ENCODE data around the gene FN3K.

DNA sequence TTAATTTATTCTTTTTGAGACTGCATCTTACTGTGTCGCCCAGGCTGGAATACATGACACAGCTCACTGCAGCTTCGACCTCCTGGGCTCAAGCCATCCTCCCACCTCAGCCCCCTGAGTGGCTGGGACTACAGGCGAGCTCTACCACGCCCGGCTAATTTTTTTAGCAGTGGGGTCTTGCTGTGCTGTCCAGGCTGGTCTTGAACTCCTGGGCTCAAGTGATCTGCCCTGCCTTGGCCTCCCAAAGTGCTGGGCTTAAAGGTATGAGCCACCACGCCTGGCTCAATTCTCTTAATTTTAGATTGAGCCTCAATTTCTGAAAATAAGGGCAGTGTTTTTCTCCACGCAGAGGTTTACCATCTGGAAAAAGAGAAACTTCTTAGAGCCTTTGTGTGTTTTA is 63.3 kb downstream of the FN3K start:
- TF ChIP-seq, protein P1, sequence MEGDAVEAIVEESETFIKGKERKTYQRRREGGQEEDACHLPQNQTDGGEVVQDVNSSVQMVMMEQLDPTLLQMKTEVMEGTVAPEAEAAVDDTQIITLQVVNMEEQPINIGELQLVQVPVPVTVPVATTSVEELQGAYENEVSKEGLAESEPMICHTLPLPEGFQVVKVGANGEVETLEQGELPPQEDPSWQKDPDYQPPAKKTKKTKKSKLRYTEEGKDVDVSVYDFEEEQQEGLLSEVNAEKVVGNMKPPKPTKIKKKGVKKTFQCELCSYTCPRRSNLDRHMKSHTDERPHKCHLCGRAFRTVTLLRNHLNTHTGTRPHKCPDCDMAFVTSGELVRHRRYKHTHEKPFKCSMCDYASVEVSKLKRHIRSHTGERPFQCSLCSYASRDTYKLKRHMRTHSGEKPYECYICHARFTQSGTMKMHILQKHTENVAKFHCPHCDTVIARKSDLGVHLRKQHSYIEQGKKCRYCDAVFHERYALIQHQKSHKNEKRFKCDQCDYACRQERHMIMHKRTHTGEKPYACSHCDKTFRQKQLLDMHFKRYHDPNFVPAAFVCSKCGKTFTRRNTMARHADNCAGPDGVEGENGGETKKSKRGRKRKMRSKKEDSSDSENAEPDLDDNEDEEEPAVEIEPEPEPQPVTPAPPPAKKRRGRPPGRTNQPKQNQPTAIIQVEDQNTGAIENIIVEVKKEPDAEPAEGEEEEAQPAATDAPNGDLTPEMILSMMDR (IDR thresholded peaks at IDR 0.05), result no peak
- TF ChIP-seq POLR2AphosphoS5 (IDR thresholded peaks at IDR 0.05), result no peak
- no peak for TF ChIP-seq POLR2A (IDR thresholded peaks at IDR 0.05; ENCODE audit: low read depth)
- TF ChIP-seq EP300 (IDR thresholded peaks at IDR 0.05), result no peak

All from esophagus muscularis mucosa (tissue), 4 donors.